HEK293 (cell line): ENCODE measurements around the gene CLTCL1.

Experiments
- CTCF ChIA-PET: fragments of 350-600 bp; formaldehyde crosslinking; extraction: SDS; loops from one replicate; lab custom pipeline; 2021; ENCODE audit warnings: antibody characterized with exemption; lab: Yijun Ruan, JAX
- POLR2A ChIA-PET: fragments of 300-600 bp; formaldehyde crosslinking; extraction: SDS; loops from one replicate; lab custom pipeline; 2020; ENCODE audit warnings: antibody characterized with exemption, inconsistent platforms; lab: Yijun Ruan, JAX
- H3K27ac ChIP-seq: fragments of 200-500 bp; sonication (Bioruptor generic); 2 replicates; pipeline ENCODE4 v1.5.1; 2014; ENCODE audit warnings: low read depth, low read length, control low read depth, inconsistent platforms; ENCODE audit errors: extremely low read depth
- H3K36me3 ChIP-seq, 2 experiments: fragments of 200-500 bp in 1 of 2; sonication (Bioruptor generic) in 1 of 2; 1 replicate in 1 of 2; 2 replicates in 1 of 2; pipeline ENCODE4 v1.5.1; 2014 to 2017; ENCODE audit warnings: inconsistent platforms in 2 of 2, low read length in 2 of 2; ENCODE audit not compliant: control insufficient read depth in 2 of 2, insufficient read depth in 1 of 2
- H3K4me1 ChIP-seq: fragments of 200-500 bp; sonication (Bioruptor generic); 2 replicates; pipeline ENCODE4 v1.5.1; 2014; ENCODE audit warnings: mild to moderate bottlenecking, low read length, inconsistent platforms; ENCODE audit not compliant: control insufficient read depth, insufficient read depth
- H3K4me3 ChIP-seq: 2 replicates; pipeline ENCODE4 v1.5.1; 2011; ENCODE audit warnings: low read depth, mild to moderate bottlenecking, control low read depth, low read length, moderate library complexity
- H3K9me3 ChIP-seq: fragments of 200-500 bp; sonication (Bioruptor generic); 2 replicates; pipeline ENCODE4 v1.5.1; 2014; ENCODE audit warnings: low read depth, low read length, inconsistent platforms; ENCODE audit not compliant: control insufficient read depth, insufficient read depth
- BCL11B ChIP-seq: fragments of 450-650 bp; formaldehyde crosslinking; IDR thresholded peaks from 2 replicates; pipeline ENCODE4 v1.5.1; 2016; ENCODE audit warnings: low read depth, missing biosample characterization, missing genetic modification characterization
- EGR2 ChIP-seq: fragments of 450-650 bp; formaldehyde crosslinking; IDR thresholded peaks from 2 replicates; pipeline ENCODE4 v1.5.1; 2016; ENCODE audit warnings: low read depth, missing biosample characterization, missing genetic modification characterization
- GLIS2 ChIP-seq: fragments of 450-650 bp; formaldehyde crosslinking; IDR thresholded peaks from 2 replicates; pipeline ENCODE4 v1.5.1; 2016; ENCODE audit warnings: missing biosample characterization, missing genetic modification characterization
- KLF8 ChIP-seq: fragments of 450-650 bp; formaldehyde crosslinking; IDR thresholded peaks from 2 replicates; pipeline ENCODE4 v1.5.1; 2016; ENCODE audit warnings: missing biosample characterization, missing genetic modification characterization
- MYNN ChIP-seq: fragments of 450-650 bp; formaldehyde crosslinking; IDR thresholded peaks from 2 replicates; pipeline ENCODE4 v1.5.1; 2016; ENCODE audit warnings: missing biosample characterization, missing genetic modification characterization, borderline replicate concordance
- PRDM1 ChIP-seq: fragments of 450-650 bp; formaldehyde crosslinking; IDR thresholded peaks from 2 replicates; pipeline ENCODE4; 2016; ENCODE audit warnings: missing biosample characterization, missing genetic modification characterization
- TRIM28 ChIP-seq: IDR thresholded peaks from 2 replicates; pipeline ENCODE4 v1.6.1; 2011; ENCODE audit warnings: low read length, control low read depth, borderline replicate concordance
- YY1 ChIP-seq: fragments of 450-650 bp; formaldehyde crosslinking; IDR thresholded peaks from 2 replicates; pipeline ENCODE4 v1.5.1; 2018; ENCODE audit warnings: missing biosample characterization, missing genetic modification characterization
- ZEB2 ChIP-seq: fragments of 450-650 bp; formaldehyde crosslinking; IDR thresholded peaks from 2 replicates; pipeline ENCODE4 v1.5.1; 2016; ENCODE audit warnings: missing biosample characterization, missing genetic modification characterization
- ZNF10 ChIP-seq: fragments of 450-650 bp; formaldehyde crosslinking; IDR thresholded peaks from 2 replicates; pipeline ENCODE4 v1.5.1; 2017; ENCODE audit warnings: missing biosample characterization, missing genetic modification characterization
- ZNF121 ChIP-seq: fragments of 450-650 bp; formaldehyde crosslinking; IDR thresholded peaks from 2 replicates; pipeline ENCODE4 v1.5.1; 2016; ENCODE audit warnings: missing biosample characterization, missing genetic modification characterization
- ZNF2 ChIP-seq: fragments of 450-650 bp; formaldehyde crosslinking; IDR thresholded peaks from 2 replicates; pipeline ENCODE4 v1.5.1; 2016; ENCODE audit warnings: missing biosample characterization, missing genetic modification characterization
- ZNF223 ChIP-seq: fragments of 450-650 bp; formaldehyde crosslinking; IDR thresholded peaks from 2 replicates; pipeline ENCODE4 v1.5.1; 2016; ENCODE audit warnings: missing biosample characterization, missing genetic modification characterization
- ZNF23 ChIP-seq: fragments of 450-650 bp; formaldehyde crosslinking; IDR thresholded peaks from 2 replicates; pipeline ENCODE4 v1.5.1; 2016; ENCODE audit warnings: missing biosample characterization, missing genetic modification characterization, borderline replicate concordance
- ZNF324 ChIP-seq: fragments of 450-650 bp; formaldehyde crosslinking; IDR thresholded peaks from 2 replicates; pipeline ENCODE4 v1.5.1; 2016; ENCODE audit warnings: missing biosample characterization, missing genetic modification characterization
- ZNF335 ChIP-seq: fragments of 450-650 bp; formaldehyde crosslinking; conservative IDR thresholded peaks from 2 replicates; pipeline ENCODE4 v1.5.1; 2016; ENCODE audit warnings: missing biosample characterization, missing genetic modification characterization
- ZNF366 ChIP-seq: fragments of 450-650 bp; formaldehyde crosslinking; conservative IDR thresholded peaks from 2 replicates; pipeline ENCODE4 v1.5.1; 2016; ENCODE audit warnings: missing biosample characterization, missing genetic modification characterization
- ZNF404 ChIP-seq: fragments of 450-650 bp; formaldehyde crosslinking; IDR thresholded peaks from 2 replicates; pipeline ENCODE4 v1.5.1; 2017; ENCODE audit warnings: missing biosample characterization, missing genetic modification characterization
- ZNF48 ChIP-seq: fragments of 450-650 bp; formaldehyde crosslinking; IDR thresholded peaks from 2 replicates; pipeline ENCODE4 v1.5.1; 2016; ENCODE audit warnings: missing biosample characterization, missing genetic modification characterization
- ZNF521 ChIP-seq: fragments of 450-650 bp; formaldehyde crosslinking; IDR thresholded peaks from 2 replicates; pipeline ENCODE4 v1.5.1; 2017; ENCODE audit warnings: missing biosample characterization, mild to moderate bottlenecking, missing genetic modification characterization
- ZNF544 ChIP-seq: fragments of 450-650 bp; formaldehyde crosslinking; IDR thresholded peaks from 2 replicates; pipeline ENCODE4 v1.5.0; 2017; ENCODE audit warnings: missing biosample characterization, missing genetic modification characterization
- ZNF560 ChIP-seq: fragments of 450-650 bp; formaldehyde crosslinking; IDR thresholded peaks from 2 replicates; pipeline ENCODE4 v1.5.1; 2017; ENCODE audit warnings: missing biosample characterization, missing genetic modification characterization, borderline replicate concordance
- ZNF596 ChIP-seq: fragments of 450-650 bp; IDR thresholded peaks from 2 replicates; pipeline ENCODE4 v1.5.0; 2018; ENCODE audit warnings: missing biosample characterization, mild to moderate bottlenecking, missing genetic modification characterization, moderate library complexity
- ZNF624 ChIP-seq: fragments of 450-650 bp; formaldehyde crosslinking; IDR thresholded peaks from 2 replicates; pipeline ENCODE4 v1.5.1; 2017; ENCODE audit warnings: missing biosample characterization, missing genetic modification characterization
- ZNF664 ChIP-seq: fragments of 450-650 bp; formaldehyde crosslinking; IDR thresholded peaks from 2 replicates; pipeline ENCODE4 v1.5.1; 2016; ENCODE audit warnings: missing biosample characterization, missing genetic modification characterization
- ZNF830 ChIP-seq: fragments of 450-650 bp; IDR thresholded peaks from 2 replicates; pipeline ENCODE4 v1.5.0; 2018; ENCODE audit warnings: missing biosample characterization, missing genetic modification characterization, low read depth, mild to moderate bottlenecking, moderate library complexity
- TF ChIP-seq, protein P1 (sequence below): fragments of 450-650 bp; formaldehyde crosslinking; IDR thresholded peaks from 2 replicates; pipeline ENCODE4 v1.5.1; 2017; ENCODE audit warnings: missing biosample characterization, missing genetic modification characterization
- TF ChIP-seq, protein P2 (sequence below): fragments of 450-650 bp; formaldehyde crosslinking; IDR thresholded peaks from 2 replicates; pipeline ENCODE4 v1.5.1; 2016; ENCODE audit warnings: missing biosample characterization, missing genetic modification characterization
- TF ChIP-seq, protein P3 (sequence below): fragments of 450-650 bp; formaldehyde crosslinking; IDR thresholded peaks from 2 replicates; pipeline ENCODE4 v1.5.1; 2016; ENCODE audit warnings: missing biosample characterization, missing genetic modification characterization

CLTCL1 gene

DNA sequence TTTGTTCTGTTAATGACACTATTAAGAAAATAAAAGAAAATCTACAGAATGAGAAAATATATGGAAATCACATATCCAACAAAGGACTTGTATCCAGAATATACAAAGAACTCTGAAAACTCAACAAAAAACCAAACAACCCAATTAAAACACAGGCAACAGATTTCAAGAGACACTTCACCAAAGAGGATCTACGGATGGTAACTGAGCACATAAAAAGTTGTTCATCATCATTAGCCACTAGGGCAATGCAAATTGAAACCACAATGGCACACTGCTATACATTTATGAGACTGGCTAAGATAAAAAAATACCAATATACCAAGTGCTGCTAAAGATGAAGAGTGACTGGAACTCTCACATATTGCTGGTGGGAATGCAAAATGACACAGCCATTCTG is 78.5 kb downstream of the CLTCL1 start:
- Histone ChIP-seq H3K4me1 (no peaks in the 10 kb centered on the region), H3K36me3 (peaks cover 0 to 30% of the 10 kb centered on the region in 2 experiments; a peak in 1 of 3 replicates)
- CTCF ChIA-PET: no interaction called here
- TF ChIP-seq ZNF121 (tag by site-specific recombination) (no peak), TRIM28 (no peak), ZNF521 (no peak), ZNF223 (tag by site-specific recombination) (no peak), ZNF560 (tag by site-specific recombination) (no peak), ZNF324 (tag by site-specific recombination) (no peak), YY1 (no peak), ZNF830 (tag by site-specific recombination) (no peak), ZEB2 (tag by site-specific recombination) (no peak), ZNF335 (tag by site-specific recombination) (no peak), ZNF596 (tag by site-specific recombination) (no peak), EGR2 (tag by site-specific recombination) (no peak), ZNF404 (tag by site-specific recombination) (no peak)
- TF ChIP-seq, all 188 proteins: peak for 0
- POLR2A ChIA-PET: no interaction called here
- Histone ChIP-seq H3K27ac (no peak overlapping the region), H3K9me3 (no peaks in the 10 kb centered on the region), H3K4me3 (no peak overlapping the region)

DNA sequence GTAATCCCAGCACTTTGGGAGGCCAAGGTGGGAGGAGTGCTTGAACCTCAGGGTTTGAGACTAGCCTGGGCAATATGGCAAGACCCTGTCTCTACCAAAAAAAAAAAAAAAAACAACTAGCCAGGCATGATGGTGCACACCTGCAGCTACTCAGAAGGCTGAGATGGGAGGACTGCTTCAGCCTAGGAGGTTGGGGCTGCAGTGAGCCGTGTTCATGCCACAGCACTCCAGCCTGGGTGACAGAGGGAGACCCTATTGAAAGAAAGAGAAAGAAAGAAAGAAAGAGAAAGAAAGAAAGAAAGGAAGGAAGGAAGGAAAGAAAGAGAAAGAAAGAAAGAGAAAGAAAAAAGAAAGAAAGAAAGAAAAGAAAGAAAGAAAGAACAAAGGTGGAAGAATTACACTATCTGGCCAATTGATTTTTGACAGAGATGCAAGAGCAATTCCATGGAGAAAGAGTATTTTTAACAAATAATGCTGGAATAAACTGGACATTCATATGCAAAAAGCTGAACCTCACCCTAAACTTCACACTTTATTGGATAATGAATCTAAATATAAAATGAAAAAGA is 79.1 kb downstream of the CLTCL1 start:
- peaks cover 0 to 30% of the 10 kb centered on the region in 2 experiments; a peak in 1 of 3 replicates for H3K36me3 ChIP-seq
- CTCF ChIA-PET: interaction anchor here (0.6 kb wide), 1 partner anchor 64 kb away, joined by 7 read pairs; no protein-coding TSS in a partner anchor
- H3K27ac ChIP-seq: no peak overlapping the region
- no peaks in the 10 kb centered on the region for H3K4me1 ChIP-seq
- TF ChIP-seq PRDM1 (tag by site-specific recombination) (0 out of 2 replicates have a peak, but pooled peaks have one; percentile 9), GLIS2 (no peak), ZNF23 (tag by site-specific recombination) (no peak), ZNF366 (tag by site-specific recombination) (peak; percentile 79), ZNF48 (no peak), EGR2 (tag by site-specific recombination) (no peak), ZNF544 (tag by site-specific recombination) (no peak)
- TF ChIP-seq, protein P1, sequence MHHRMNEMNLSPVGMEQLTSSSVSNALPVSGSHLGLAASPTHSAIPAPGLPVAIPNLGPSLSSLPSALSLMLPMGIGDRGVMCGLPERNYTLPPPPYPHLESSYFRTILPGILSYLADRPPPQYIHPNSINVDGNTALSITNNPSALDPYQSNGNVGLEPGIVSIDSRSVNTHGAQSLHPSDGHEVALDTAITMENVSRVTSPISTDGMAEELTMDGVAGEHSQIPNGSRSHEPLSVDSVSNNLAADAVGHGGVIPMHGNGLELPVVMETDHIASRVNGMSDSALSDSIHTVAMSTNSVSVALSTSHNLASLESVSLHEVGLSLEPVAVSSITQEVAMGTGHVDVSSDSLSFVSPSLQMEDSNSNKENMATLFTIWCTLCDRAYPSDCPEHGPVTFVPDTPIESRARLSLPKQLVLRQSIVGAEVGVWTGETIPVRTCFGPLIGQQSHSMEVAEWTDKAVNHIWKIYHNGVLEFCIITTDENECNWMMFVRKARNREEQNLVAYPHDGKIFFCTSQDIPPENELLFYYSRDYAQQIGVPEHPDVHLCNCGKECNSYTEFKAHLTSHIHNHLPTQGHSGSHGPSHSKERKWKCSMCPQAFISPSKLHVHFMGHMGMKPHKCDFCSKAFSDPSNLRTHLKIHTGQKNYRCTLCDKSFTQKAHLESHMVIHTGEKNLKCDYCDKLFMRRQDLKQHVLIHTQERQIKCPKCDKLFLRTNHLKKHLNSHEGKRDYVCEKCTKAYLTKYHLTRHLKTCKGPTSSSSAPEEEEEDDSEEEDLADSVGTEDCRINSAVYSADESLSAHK: no peak
- H3K4me3 ChIP-seq: no peak overlapping the region
- POLR2A ChIA-PET: interaction anchor here (0.7 kb wide), 1 partner anchor 9 kb away, joined by 4 read pairs; no protein-coding TSS in a partner anchor
- no peaks in the 10 kb centered on the region for H3K9me3 ChIP-seq

DNA sequence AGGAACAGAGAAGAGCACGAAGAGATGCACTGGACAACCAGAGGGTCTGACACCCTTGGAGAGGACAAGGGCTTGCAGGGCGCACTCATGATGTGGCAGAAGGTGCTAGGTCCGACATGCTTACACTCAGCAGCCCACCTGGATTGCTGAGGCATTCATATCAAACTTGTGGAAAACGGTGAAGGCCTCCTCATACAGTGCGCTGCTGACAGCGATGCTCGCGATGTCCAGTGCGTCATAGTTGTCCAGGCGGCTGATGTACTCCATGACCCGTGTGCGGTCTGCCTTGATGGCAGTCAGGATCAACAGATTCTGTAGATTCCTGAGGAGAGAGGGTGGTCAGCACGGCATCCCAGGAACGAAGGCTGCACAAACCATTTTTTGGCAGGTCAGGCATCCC is 81.3 kb downstream of the CLTCL1 start:
- Histone ChIP-seq H3K27ac (no peak overlapping the region), H3K4me1 (no peaks in the 10 kb centered on the region)
- CTCF ChIA-PET: no interaction called here
- TF ChIP-seq ZNF2 (no peak), ZNF624 (no peak), BCL11B (tag by site-specific recombination) (no peak), ZNF10 (tag by site-specific recombination) (no peak), ZNF664 (no peak), MYNN (tag by site-specific recombination) (no peak), KLF8 (no peak)
- TF ChIP-seq, protein P2, sequence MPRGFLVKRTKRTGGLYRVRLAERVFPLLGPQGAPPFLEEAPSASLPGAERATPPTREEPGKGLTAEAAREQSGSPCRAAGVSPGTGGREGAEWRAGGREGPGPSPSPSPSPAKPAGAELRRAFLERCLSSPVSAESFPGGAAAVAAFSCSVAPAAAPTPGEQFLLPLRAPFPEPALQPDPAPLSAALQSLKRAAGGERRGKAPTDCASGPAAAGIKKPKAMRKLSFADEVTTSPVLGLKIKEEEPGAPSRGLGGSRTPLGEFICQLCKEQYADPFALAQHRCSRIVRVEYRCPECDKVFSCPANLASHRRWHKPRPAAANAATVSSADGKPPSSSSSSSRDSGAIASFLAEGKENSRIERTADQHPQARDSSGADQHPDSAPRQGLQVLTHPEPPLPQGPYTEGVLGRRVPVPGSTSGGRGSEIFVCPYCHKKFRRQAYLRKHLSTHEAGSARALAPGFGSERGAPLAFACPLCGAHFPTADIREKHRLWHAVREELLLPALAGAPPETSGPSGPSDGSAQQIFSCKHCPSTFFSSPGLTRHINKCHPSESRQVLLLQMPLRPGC (tag by site-specific recombination): no peak
- TF ChIP-seq, protein P3, sequence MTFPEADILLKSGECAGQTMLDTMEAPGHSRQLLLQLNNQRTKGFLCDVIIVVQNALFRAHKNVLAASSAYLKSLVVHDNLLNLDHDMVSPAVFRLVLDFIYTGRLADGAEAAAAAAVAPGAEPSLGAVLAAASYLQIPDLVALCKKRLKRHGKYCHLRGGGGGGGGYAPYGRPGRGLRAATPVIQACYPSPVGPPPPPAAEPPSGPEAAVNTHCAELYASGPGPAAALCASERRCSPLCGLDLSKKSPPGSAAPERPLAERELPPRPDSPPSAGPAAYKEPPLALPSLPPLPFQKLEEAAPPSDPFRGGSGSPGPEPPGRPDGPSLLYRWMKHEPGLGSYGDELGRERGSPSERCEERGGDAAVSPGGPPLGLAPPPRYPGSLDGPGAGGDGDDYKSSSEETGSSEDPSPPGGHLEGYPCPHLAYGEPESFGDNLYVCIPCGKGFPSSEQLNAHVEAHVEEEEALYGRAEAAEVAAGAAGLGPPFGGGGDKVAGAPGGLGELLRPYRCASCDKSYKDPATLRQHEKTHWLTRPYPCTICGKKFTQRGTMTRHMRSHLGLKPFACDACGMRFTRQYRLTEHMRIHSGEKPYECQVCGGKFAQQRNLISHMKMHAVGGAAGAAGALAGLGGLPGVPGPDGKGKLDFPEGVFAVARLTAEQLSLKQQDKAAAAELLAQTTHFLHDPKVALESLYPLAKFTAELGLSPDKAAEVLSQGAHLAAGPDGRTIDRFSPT: no peak

More for the DNA sequence above, 81.3 kb downstream of the CLTCL1 start:
- POLR2A ChIA-PET: interaction anchor here (0.7 kb wide), 1 partner anchor 433 kb away, joined by 3 read pairs; no protein-coding TSS in a partner anchor
- peaks cover 3 to 20% of the 10 kb centered on the region in 2 experiments; a peak in 2 of 3 replicates for H3K36me3 ChIP-seq
- H3K4me3 ChIP-seq: no peak overlapping the region
- no peaks in the 10 kb centered on the region for H3K9me3 ChIP-seq
